H9 (cell line): ENCODE measurements around the gene BNIP5. TPM values are rescaled to one million over a fixed set of nuclear protein-coding genes. Genes with fewer than 3 reads are reported as not detected.

Source experiments
- DNase-seq: peaks from one replicate; pipeline ENCODE4 v3.0.0-alpha.2; 2017
- H2AFZ ChIP-seq: one replicate; pipeline ENCODE4 v1.6.1; 2013; ENCODE audit warnings: mild to moderate bottlenecking, low read length, control low read depth, moderate library complexity
- H2AK5ac ChIP-seq: 2 replicates; pipeline ENCODE4 v1.6.1; 2013; ENCODE audit warnings: low read length, control low read depth, mixed read lengths; ENCODE audit not compliant: insufficient read length
- H2BK120ac ChIP-seq: one replicate; pipeline ENCODE4 v1.6.1; 2013; ENCODE audit warnings: low read depth, mild to moderate bottlenecking, low read length, control low read depth, inconsistent platforms; ENCODE audit not compliant: poor library complexity, severe bottlenecking
- H2BK12ac ChIP-seq: 2 replicates; pipeline ENCODE4 v1.6.1; 2013; ENCODE audit warnings: low read length, control low read depth, mixed read lengths, low read depth; ENCODE audit not compliant: insufficient read length
- H2BK15ac ChIP-seq: 2 replicates; pipeline ENCODE4 v1.6.1; 2013; ENCODE audit warnings: low read depth, low read length, control low read depth
- H2BK20ac ChIP-seq: one replicate; pipeline ENCODE4 v1.6.1; 2013; ENCODE audit warnings: low read depth, mild to moderate bottlenecking, low read length, control low read depth, inconsistent platforms; ENCODE audit not compliant: poor library complexity, severe bottlenecking
- H2BK5ac ChIP-seq: 2 replicates; pipeline ENCODE4 v1.6.1; 2013; ENCODE audit warnings: low read length, control low read depth, mixed read lengths; ENCODE audit not compliant: insufficient read length
- H3K14ac ChIP-seq: 2 replicates; pipeline ENCODE4 v1.6.1; 2013; ENCODE audit warnings: low read length, control low read depth; ENCODE audit not compliant: insufficient read depth
- H3K18ac ChIP-seq: 2 replicates; pipeline ENCODE4 v1.6.1; 2013; ENCODE audit warnings: low read depth, mild to moderate bottlenecking, mixed read lengths, low read length, control low read depth; ENCODE audit not compliant: insufficient read length
- H3K23ac ChIP-seq: 2 replicates; pipeline ENCODE4 v1.6.1; 2013; ENCODE audit warnings: low read length, control low read depth, mixed read lengths, low read depth; ENCODE audit not compliant: insufficient read length
- H3K23me2 ChIP-seq: 2 replicates; pipeline ENCODE4 v1.6.1; 2013; ENCODE audit warnings: low read depth, mild to moderate bottlenecking, mixed read lengths, low read length, control low read depth; ENCODE audit not compliant: insufficient read length, poor library complexity, severe bottlenecking
- H3K27ac ChIP-seq: 2 replicates; pipeline ENCODE4 v1.5.1; 2013; ENCODE audit warnings: low read length, control low read depth, mixed read lengths, low read depth; ENCODE audit not compliant: insufficient read length
- H3K27me3 ChIP-seq: 2 replicates; pipeline ENCODE4 v1.6.1; 2013; ENCODE audit warnings: low read length, control low read depth, inconsistent platforms; ENCODE audit not compliant: insufficient read depth
- H3K4ac ChIP-seq: 2 replicates; pipeline ENCODE4 v1.6.1; 2013; ENCODE audit warnings: low read depth, mild to moderate bottlenecking, control low read depth, inconsistent platforms, low read length, moderate library complexity
- H3K4me1 ChIP-seq: 2 replicates; pipeline ENCODE4 v1.6.1; 2013; ENCODE audit warnings: low read length, control low read depth, inconsistent platforms; ENCODE audit not compliant: insufficient read depth
- H3K4me2 ChIP-seq: 2 replicates; pipeline ENCODE4 v1.6.1; 2013; ENCODE audit warnings: low read length, control low read depth, mixed read lengths; ENCODE audit not compliant: insufficient read length, insufficient read depth
- H3K56ac ChIP-seq: 2 replicates; pipeline ENCODE4 v1.6.1; 2013; ENCODE audit warnings: low read depth, mild to moderate bottlenecking, mixed read lengths, low read length, control low read depth; ENCODE audit not compliant: insufficient read length
- H3K79me1 ChIP-seq: 2 replicates; pipeline ENCODE4 v1.6.1; 2013; ENCODE audit warnings: low read depth, mild to moderate bottlenecking, moderate library complexity, low read length, control low read depth, inconsistent platforms; ENCODE audit not compliant: insufficient read depth, poor library complexity, severe bottlenecking
- H3K79me2 ChIP-seq: 2 replicates; pipeline ENCODE4 v1.6.1; 2013; ENCODE audit warnings: low read length, control low read depth, inconsistent platforms; ENCODE audit not compliant: insufficient read depth
- H3K9ac ChIP-seq: 2 replicates; pipeline ENCODE4 v1.6.1; 2013; ENCODE audit warnings: low read length, control low read depth, mixed read lengths; ENCODE audit not compliant: insufficient read length; ENCODE audit errors: extremely low read depth
- H3K9me3 ChIP-seq: one replicate; pipeline ENCODE4 v1.6.1; 2013; ENCODE audit warnings: low read depth, low read length, inconsistent platforms; ENCODE audit not compliant: control insufficient read depth
- H3T11ph ChIP-seq: one replicate; pipeline ENCODE4 v1.6.1; 2013; ENCODE audit warnings: mild to moderate bottlenecking, low read length, control low read depth, inconsistent platforms
- H4K20me1 ChIP-seq: one replicate; pipeline ENCODE4 v1.6.1; 2013; ENCODE audit not compliant: control insufficient read depth, insufficient read length, insufficient read depth
- H4K5ac ChIP-seq: 2 replicates; pipeline ENCODE4 v1.6.1; 2013; ENCODE audit warnings: low read depth, mild to moderate bottlenecking, mixed read lengths, low read length, control low read depth; ENCODE audit not compliant: insufficient read length
- H4K8ac ChIP-seq: replicated peaks from 2 replicates; pipeline ENCODE4 v1.6.1; 2013; ENCODE audit warnings: low read length, control low read depth, mixed read lengths, low read depth; ENCODE audit not compliant: insufficient read length
- H4K91ac ChIP-seq: 2 replicates; pipeline ENCODE4 v1.6.1; 2013; ENCODE audit warnings: low read depth, mild to moderate bottlenecking, moderate library complexity, mixed read lengths, low read length, control low read depth; ENCODE audit not compliant: insufficient read length
- H3K27ac Mint-ChIP-seq, 3 experiments: 2 replicates in 2 of 3; 3 replicates in 1 of 3; pipeline ENCODE4 v1.8.0; 2020 to 2021; ENCODE audit warnings: mixed read lengths in 3 of 3, mild to moderate bottlenecking in 1 of 3, moderate library complexity in 1 of 3
- H3K27me3 Mint-ChIP-seq: 2 replicates; pipeline ENCODE4 v1.8.0; 2021; ENCODE audit warnings: low read depth, mild to moderate bottlenecking, moderate library complexity, mixed read lengths
- H3K36me3 Mint-ChIP-seq, 3 experiments: 2 replicates in 2 of 3; 3 replicates in 1 of 3; pipeline ENCODE4 v1.8.0; 2020 to 2021; ENCODE audit warnings: low read depth in 3 of 3, mixed read lengths in 3 of 3; ENCODE audit not compliant: insufficient read depth in 1 of 3
- H3K4me1 Mint-ChIP-seq, 2 experiments: 2 replicates each; pipeline ENCODE4 v1.8.0; 2020; ENCODE audit warnings: mixed read lengths in 2 of 2
- H3K4me3 Mint-ChIP-seq, 2 experiments: 2 replicates in 1 of 2; 3 replicates in 1 of 2; pipeline ENCODE4 v1.8.0; 2020 to 2021; ENCODE audit warnings: mild to moderate bottlenecking in 2 of 2, mixed read lengths in 2 of 2, moderate library complexity in 1 of 2
- H3K9me3 Mint-ChIP-seq, 2 experiments: 2 replicates in 1 of 2; 3 replicates in 1 of 2; pipeline ENCODE4 v1.8.0; 2020; ENCODE audit warnings: mild to moderate bottlenecking in 2 of 2, mixed read lengths in 2 of 2, moderate library complexity in 1 of 2
- WGBS: extraction: QIAGEN DNeasy Blood & Tissue Kit; methylation state at CpG from one replicate; pipeline ENCODE4 v1.1.7; 2013; ENCODE audit warnings: missing lambda C conversion rate, low lambda C conversion rate, mixed read lengths; ENCODE audit not compliant: insufficient read length; ENCODE audit errors: extremely low coverage; 5-methylcytosine and 5-hydroxymethylcytosine counted together
- total RNA-seq: library from RNA; stranded (reverse); gene quantifications from 2 replicates; pipeline ENCODE4 v1.2.1, GENCODE V29; 2021
- TF ChIP-seq, protein P1 (sequence below): fragments of 200-600 bp; sonication (generic); conservative IDR thresholded peaks from 3 replicates; pipeline ENCODE4 v1.8.0; 2021; ENCODE audit warnings: antibody characterized with exemption, mild to moderate bottlenecking

The BNIP5 gene
- total RNA-seq, 1 experiment from 2014 or later, result not detected

DNA sequence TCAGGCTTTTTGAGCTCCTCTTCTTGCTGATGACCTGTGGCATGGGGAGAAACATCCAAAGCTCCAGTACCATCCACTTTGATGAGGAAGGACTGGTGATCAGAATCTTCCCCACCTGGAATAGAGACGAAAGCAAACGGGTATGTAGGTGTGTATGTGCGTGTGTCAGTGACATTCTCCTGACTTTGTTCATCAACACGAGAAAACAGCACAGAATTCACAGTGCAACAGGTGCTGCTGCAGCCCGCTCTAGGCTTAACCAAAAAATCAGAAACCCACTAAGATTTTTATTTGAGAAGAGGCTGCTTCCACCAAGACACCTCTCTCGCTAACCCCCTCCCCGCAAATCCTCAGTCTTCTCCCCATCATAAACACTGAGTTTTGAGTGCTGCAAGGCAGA lies 8.1 kb downstream of the BNIP5 start:
- H3K9me3 ChIP-seq, result no peaks in the 10 kb centered on the region
- peaks cover 9% of the 10 kb centered on the region for H3K27me3 Mint-ChIP-seq
- TF ChIP-seq, protein P1, sequence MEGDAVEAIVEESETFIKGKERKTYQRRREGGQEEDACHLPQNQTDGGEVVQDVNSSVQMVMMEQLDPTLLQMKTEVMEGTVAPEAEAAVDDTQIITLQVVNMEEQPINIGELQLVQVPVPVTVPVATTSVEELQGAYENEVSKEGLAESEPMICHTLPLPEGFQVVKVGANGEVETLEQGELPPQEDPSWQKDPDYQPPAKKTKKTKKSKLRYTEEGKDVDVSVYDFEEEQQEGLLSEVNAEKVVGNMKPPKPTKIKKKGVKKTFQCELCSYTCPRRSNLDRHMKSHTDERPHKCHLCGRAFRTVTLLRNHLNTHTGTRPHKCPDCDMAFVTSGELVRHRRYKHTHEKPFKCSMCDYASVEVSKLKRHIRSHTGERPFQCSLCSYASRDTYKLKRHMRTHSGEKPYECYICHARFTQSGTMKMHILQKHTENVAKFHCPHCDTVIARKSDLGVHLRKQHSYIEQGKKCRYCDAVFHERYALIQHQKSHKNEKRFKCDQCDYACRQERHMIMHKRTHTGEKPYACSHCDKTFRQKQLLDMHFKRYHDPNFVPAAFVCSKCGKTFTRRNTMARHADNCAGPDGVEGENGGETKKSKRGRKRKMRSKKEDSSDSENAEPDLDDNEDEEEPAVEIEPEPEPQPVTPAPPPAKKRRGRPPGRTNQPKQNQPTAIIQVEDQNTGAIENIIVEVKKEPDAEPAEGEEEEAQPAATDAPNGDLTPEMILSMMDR, result no peak
- H2BK20ac ChIP-seq, result no peak overlapping the region
- no peaks in the 10 kb centered on the region for H3K79me1 ChIP-seq
- no CpG with 5 or more reads among the region's 7 CpGs for WGBS
- no peak overlapping the region for H3K56ac ChIP-seq
- no peak overlapping the region for H2AK5ac ChIP-seq
- H4K8ac ChIP-seq, result no peak overlapping the region
- H2BK12ac ChIP-seq, result no peak overlapping the region
- H4K91ac ChIP-seq, result no peak overlapping the region
- H3K23ac ChIP-seq, result no peak overlapping the region
- H2BK5ac ChIP-seq, result no peak overlapping the region
- H3K14ac ChIP-seq, result no peak overlapping the region
- peaks cover 26 to 41% of the 10 kb centered on the region in 2 experiments for H3K4me1 Mint-ChIP-seq
- no peak overlapping the region for H2BK15ac ChIP-seq
- H3K4me2 ChIP-seq, result no peak overlapping the region
- no peak overlapping the region; a peak in 2 of 7 replicates for H3K27ac Mint-ChIP-seq
- no peaks in the 10 kb centered on the region for H3K79me2 ChIP-seq
- H3K4me3 Mint-ChIP-seq, result no peak overlapping the region
- H3K36me3 Mint-ChIP-seq, result no peaks in the 10 kb centered on the region
- no peaks in the 10 kb centered on the region for H3K4me1 ChIP-seq
- H3T11ph ChIP-seq, result no peak overlapping the region
- H3K27me3 ChIP-seq, result no peaks in the 10 kb centered on the region
- no peak for DNase-seq
- no peak overlapping the region for H2BK120ac ChIP-seq
- H4K20me1 ChIP-seq, result no peaks in the 10 kb centered on the region
- H3K9ac ChIP-seq, result no peak overlapping the region
- H3K4ac ChIP-seq, result no peak overlapping the region
- no peak overlapping the region for H2AFZ ChIP-seq
- no peaks in the 10 kb centered on the region for H3K23me2 ChIP-seq
- no peaks in the 10 kb centered on the region; a peak in 1 of 5 replicates for H3K9me3 Mint-ChIP-seq
- no peak overlapping the region for H3K27ac ChIP-seq
- no peak overlapping the region for H4K5ac ChIP-seq
- no peak overlapping the region for H3K18ac ChIP-seq
